ENCODE results near the gene PGLYRP3. TPM values are rescaled to one million over a fixed set of nuclear protein-coding genes. Genes with fewer than 3 reads are reported as not detected.

The PGLYRP3 gene
- total RNA-seq = not detected in 2 replicates

GRCh38 chr1:153312570-153313186 lies at the start of gene PGLYRP3:
PGLYRP3 (minus strand) TSS chr1:153312952; CDS start chr1:153310665, 2,287 bp downstream.

GRCh38 chr1:153357853-153358690 lies 45.3 kb upstream of the PGLYRP3 start, which contains the start of gene S100A9:
S100A9 (plus strand) TSS chr1:153357854; CDS start chr1:153358284, 430 bp downstream.

GRCh38 chr1:153348511-153349362 lies 36.0 kb upstream of the PGLYRP3 start, which contains the start of gene PGLYRP4:
PGLYRP4 (minus strand) TSS chr1:153348841; CDS start chr1:153347932, 909 bp downstream.

GRCh38 chr1:153259387-153259786 lies 53.4 kb downstream of the PGLYRP3 start, which contains the start of gene LORICRIN:
LORICRIN (plus strand) TSS chr1:153259687; CDS start chr1:153260950, 1,263 bp downstream.

Small RNA genes within 50 kb of the gene (small RNA-seq; reads per million reads assigned to genes)
- not detected for gene RNU6-160P (ENCODE audit: low replicate concordance)

Other genes with a start within 250 kb of the PGLYRP3 start
- gene SPRR2B, start 241.3 kb downstream of the PGLYRP3 start, total RNA-seq = not detected in 2 replicates
- not detected in 2 replicates for gene SPRR2E, start 218.4 kb downstream of the PGLYRP3 start, total RNA-seq
- gene SPRR2F, start 199.4 kb downstream of the PGLYRP3 start, total RNA-seq = not detected in 2 replicates
- gene SPRR2G, start 162.1 kb downstream of the PGLYRP3 start, total RNA-seq = not detected in 2 replicates
- gene LELP1, start 109.5 kb downstream of the PGLYRP3 start, total RNA-seq = not detected in 2 replicates
- 0.22 and 0.29 TPM in 2 replicates for gene PRR9, start 95.4 kb downstream of the PGLYRP3 start, total RNA-seq
- gene LORICRIN, start 53.3 kb downstream of the PGLYRP3 start, total RNA-seq = not detected in 2 replicates
- gene PGLYRP4, start 35.9 kb upstream of the PGLYRP3 start, total RNA-seq = not detected in 2 replicates
- gene S100A9, start 44.9 kb upstream of the PGLYRP3 start, total RNA-seq = not detected in 2 replicates
- not detected in 2 replicates for gene S100A12, start 62.7 kb upstream of the PGLYRP3 start, total RNA-seq
- gene S100A8, start 78.1 kb upstream of the PGLYRP3 start, total RNA-seq = not detected in 2 replicates
- gene S100A7A, start 103.6 kb upstream of the PGLYRP3 start, total RNA-seq = not detected in 2 replicates
- gene S100A7, start 147.7 kb upstream of the PGLYRP3 start, total RNA-seq = not detected in 2 replicates
- gene S100A6, start 223.0 kb upstream of the PGLYRP3 start, total RNA-seq = 353 and 608 TPM in 2 replicates
- 1.1 TPM in 1 of 2 replicates, not detected in the other for gene S100A5, start 228.0 kb upstream of the PGLYRP3 start, total RNA-seq
- 77.0 and 337 TPM in 2 replicates for gene S100A4, start 232.9 kb upstream of the PGLYRP3 start, total RNA-seq
- gene S100A3, start 236.3 kb upstream of the PGLYRP3 start, total RNA-seq = 2.4 and 14.2 TPM in 2 replicates

Measured in placental pericyte (primary cell).